ENCODE results near the gene SLC10A1.

The SLC10A1 gene

GRCh38 chr14:69727860-69728259, 69.2 kb downstream of the SLC10A1 start:
- H3K27ac ChIP-seq = no peak overlapping the region
- no peak for TF ChIP-seq CTCF (conservative IDR thresholded peaks at IDR 0.05)

DNA sequence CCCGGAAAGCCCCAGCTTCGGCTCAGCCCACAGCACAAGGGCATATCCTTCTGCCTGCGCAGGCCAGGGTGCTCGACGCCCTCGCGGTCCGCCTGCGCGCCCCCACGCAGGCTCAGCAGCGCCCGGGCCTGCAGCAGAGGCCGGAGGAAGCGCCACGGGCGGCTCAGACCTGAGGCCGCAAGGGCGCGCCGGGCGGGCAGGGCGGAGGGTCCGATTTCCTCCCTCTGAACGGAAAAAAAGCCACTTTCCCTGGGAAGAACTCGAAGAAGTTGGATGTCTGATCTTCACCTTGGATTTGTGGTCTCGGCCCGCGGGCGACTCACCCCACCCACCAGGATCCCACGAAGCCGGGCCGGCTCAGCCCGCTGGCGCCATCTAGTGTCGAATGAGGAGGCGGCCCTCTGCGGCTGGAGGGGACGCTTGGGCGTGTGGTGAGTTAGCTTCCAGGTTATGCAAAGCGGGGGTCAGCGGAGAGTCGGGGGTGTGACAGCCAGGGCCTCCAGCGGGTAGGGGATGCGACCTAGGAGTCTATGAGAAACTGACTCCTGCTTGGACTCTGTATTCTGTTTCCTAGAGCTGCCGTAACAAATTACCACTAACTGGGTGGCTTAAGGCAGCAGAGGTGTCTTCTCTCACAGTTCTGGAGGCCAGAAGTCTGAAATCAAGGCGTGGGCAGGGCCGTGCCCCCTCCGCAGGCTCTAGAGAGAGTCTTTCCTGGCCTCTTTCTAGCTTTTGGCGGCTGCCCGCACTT, 70.1 kb downstream of the SLC10A1 start:
- H3K27ac ChIP-seq = peak overlapping the region; percentile 58; the same call in 1 of the 2 replicates
- peak; percentile 98 for TF ChIP-seq CTCF (conservative IDR thresholded peaks at IDR 0.05)
